Dedifferentiated amniotic fluid mesenchymal stem cell (primary cell): ENCODE measurements around the gene VTA1.
"Not testable (repeated sequence)": the region's sequence is repeated elsewhere in the genome, so short reads cannot be mapped to it uniquely, and the experiment has no call there.

Experiments
- DNase-seq: peaks from one replicate; pipeline ENCODE4 v3.0.0-alpha.2; 2016; ENCODE audit errors: extremely low spot score

VTA1 gene, protein sequence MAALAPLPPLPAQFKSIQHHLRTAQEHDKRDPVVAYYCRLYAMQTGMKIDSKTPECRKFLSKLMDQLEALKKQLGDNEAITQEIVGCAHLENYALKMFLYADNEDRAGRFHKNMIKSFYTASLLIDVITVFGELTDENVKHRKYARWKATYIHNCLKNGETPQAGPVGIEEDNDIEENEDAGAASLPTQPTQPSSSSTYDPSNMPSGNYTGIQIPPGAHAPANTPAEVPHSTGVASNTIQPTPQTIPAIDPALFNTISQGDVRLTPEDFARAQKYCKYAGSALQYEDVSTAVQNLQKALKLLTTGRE

DNA sequence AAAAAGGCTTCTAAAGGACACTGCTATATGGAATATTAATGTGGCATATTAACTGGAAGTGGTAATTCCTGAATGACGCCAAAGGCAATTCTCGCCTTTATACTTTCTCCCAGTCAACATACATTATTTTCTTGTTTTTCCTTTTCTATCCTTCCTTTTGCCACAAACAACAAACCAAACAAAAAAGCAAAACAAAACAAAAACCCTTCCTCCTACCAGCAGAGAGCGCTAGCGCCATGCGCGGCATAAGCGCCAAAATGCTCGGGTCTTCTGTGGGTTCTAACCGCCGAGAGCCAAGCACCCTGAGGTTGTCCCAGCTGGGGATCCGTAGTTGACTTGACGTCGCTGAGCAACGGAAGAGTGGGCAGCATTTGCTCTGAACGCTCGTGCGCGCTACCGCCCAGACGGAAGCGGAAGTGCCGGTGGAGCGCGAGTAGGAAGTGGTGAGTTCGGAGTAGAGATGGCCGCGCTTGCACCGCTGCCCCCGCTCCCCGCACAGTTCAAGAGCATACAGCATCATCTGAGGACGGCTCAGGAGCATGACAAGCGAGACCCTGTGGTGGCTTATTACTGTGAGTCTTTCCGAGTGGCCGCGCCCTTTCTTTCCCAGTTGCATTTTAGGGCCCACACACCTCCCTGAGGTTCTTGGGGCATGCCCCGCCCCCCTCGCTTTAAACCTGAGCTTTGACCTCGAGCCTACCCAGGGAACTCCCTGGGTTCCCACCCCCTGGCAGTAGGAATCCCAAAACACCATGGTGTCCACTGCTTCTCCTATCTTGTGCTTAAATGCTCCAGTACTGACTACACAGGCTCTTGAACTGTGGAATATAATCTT lies at the start of gene VTA1, which contains the start of gene NMBR:
Gene VTA1 (plus strand): TSS at position 436 of the 835 bp plus-strand sequence. CDS start 25 bp downstream, at position 461.
Gene NMBR (minus strand): TSS at position 295 of the 835 bp plus-strand sequence. CDS start 58,464 bp downstream, outside the sequence.
- DNase-seq: peak; percentile 100

DNA sequence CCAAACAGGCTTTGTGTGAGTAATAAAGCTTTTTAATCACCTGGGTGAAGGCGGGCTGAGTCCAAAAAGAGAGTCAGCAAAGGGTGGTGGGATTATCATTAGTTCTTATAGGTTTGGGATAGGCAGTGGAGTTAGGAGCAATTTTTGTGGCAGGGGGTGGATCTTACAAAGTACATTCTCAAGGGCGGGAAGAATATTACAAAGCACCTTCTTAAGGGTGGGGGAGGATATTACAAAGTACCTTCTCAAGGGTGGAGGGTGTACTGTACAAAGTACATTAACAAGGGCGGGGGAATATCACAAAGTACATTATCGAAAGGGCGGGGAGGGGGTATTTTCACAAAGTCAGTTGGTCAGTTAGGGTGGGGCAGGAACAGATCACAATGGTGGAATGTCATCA lies 42.2 kb upstream of the VTA1 start:
- DNase-seq: not testable (repeated sequence)

DNA sequence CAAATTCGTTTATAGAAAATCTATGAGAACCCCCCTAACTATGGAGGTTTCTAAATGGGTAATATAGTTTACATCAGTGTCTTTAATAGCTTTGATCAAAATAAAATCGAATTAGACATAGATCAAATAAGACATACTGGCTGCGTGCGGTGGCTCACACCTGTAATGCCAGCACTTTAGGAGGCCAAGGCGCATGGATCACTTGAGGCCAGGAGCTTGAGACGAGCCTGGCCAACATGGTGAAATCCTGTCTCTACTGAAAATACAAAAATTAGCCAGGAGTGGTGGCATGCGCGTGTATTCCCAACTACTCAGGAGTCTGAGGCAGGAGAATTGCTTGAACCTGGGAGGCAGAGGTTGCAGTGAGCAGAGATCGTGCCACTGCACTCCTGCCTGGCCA lies 36.2 kb upstream of the VTA1 start:
- DNase-seq: not testable (repeated sequence)

DNA sequence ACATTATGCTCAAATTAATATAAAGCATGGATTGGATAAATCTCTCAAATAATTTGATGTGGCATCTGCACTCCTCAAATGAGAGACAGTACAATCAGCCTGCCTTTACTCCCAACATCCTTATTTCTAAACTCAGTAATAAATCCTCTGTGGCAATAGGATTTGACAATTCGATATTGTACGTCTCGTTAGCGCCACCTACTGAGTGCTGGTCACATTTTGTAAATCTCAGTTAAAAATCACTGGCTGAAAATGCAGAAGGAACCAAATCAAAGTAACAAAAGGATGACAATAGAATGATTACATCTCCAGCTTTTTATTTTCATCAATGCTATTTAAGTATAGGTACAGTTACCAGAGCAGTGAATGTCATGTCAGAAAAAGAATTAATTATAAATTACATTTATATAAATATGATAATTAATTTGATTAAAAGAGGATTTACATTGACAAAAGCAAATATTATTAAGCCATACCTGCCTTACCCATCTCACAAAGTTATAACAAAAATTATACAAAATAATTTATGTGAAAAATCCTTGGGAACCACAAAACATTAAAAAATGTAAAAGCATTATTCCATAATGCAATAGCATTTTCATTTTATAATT lies 34.5 kb upstream of the VTA1 start:
- peak; percentile 82 for DNase-seq

DNA sequence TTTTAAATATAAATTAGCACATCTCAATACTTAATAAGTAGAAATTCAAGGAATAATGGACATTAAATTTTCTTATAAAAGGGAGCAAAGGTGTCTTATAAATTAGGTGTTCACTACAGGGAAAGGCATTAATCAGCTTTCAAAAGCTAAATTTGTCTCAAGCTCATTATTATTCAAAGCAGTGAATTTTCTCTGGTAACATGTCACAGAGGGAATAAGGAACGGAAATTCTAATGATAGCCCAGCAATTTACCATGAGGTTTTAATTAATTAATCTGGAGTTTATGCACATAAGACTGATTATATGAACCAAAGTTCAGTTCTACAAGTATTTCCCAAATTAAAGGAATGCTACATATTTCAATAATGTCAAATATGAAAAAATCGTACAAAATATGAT lies 29.7 kb upstream of the VTA1 start:
- DNase-seq: no peak

DNA sequence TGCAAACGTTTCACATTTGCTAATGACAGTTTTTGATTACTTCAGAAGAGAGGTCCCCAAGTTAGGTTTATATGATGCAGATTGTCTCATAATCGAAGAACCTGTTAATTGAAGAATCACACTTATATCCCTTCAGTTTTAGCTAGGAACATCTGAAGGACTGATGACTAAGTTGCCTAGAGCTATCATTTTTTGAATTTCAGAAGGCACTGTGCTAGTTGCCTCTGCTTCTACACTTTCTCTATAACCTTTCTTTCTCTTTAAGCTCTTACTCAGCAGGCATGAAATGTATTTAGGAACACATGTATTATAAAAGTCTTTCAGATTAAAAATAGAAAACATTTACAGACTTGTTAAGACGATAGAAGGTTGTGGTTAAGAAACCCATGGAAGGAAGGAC lies 28.7 kb upstream of the VTA1 start:
- DNase-seq: no peak

DNA sequence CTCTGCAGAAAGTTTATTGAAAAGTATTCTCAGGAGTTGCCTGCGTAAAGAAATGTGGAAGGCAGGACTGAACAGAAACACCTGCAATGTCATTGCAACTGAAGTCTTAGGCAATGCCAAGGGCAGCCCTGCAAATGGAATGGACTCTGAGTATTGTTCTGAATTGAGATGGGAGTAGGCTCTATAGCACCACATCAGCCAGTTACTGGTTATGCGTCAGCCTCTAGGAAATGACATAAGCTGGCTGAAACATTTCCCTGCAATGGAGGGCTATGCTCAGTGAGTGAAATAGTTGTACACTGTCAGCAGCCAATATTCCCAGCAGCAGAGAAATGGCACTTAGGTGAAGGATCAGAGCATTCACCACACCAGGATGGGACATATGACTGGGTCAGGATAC lies 28.1 kb upstream of the VTA1 start:
- DNase-seq: no peak

DNA sequence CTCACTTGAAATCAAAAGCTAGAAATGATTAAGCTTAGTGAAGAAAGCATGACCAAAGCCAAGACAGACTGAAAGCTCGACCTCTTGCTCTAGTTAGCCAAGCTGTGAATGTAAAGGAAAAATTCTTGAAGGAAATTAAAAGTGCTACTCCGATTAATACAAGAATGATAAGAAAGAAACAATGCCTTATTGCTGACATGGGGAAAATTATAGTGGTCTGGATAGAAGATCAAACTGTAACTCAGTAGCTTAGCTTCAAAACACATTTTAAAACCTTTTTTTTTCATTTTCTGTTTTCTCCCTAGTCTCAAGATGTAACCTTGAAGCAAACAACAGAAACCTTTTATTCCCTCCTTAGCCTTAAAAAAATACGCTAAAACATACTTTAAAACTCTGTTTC lies 25.7 kb upstream of the VTA1 start:
- no peak for DNase-seq

DNA sequence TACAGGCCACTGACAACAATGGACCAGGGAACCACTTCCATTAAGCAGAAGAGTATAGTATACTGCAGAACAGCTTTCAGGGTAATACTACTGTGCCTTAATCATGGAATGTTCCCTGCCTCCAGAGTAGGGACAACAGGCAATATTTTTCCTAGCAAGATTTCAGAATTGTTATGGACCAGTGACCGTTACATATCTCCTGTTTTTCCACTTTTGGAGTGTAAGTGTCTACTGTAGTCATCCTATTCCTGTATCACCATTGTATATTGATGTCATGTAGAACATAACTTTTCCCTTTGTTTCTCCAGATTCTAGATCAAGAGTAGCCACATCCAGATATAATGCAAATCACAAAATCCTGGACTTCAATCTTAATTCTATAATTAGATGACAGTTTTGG lies 16.2 kb upstream of the VTA1 start:
- no peak for DNase-seq

DNA sequence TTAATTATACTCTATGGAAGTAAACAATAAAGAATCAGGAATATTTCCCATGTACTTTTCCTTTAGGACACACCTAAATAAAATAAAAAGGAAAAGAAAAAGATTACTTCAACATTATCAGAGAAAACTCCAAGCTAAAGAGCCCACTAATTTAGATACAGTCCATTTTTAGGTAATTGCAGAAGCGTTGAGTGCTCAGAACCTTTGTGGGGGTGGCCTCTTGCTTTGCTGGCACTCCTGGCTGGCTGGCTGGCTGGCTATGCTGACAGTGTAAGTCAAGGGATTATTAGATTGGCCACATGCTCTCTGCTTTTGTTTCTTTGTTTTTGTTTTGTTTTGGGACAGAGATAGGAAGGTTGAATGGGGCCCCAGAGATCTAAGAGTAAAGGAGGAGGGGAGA lies 14.4 kb upstream of the VTA1 start, which contains the start of gene GJE1:
Gene GJE1 (plus strand): TSS at position 301 of the 400 bp plus-strand sequence. CDS start 234 bp downstream, outside the sequence.
- DNase-seq: no peak

DNA sequence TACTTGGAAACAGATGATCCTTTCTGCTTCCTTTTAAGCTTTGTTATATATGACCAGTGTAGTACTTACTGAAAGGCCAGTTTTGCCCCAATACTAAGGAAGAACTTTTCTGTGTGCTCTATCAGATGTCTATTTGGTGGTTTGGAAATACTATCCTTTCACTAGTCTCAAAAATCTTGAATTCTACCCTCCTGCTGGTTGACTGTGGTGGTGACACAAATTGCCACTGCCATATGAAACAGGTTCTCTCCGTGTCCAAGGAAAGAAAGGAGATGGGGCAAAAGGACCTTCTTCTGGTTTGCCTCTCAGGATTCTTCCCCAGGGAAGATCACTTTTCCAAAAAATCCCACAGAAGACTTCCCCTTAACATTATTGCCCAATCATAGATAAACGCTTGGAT lies 8.2 kb upstream of the VTA1 start:
- no peak for DNase-seq

DNA sequence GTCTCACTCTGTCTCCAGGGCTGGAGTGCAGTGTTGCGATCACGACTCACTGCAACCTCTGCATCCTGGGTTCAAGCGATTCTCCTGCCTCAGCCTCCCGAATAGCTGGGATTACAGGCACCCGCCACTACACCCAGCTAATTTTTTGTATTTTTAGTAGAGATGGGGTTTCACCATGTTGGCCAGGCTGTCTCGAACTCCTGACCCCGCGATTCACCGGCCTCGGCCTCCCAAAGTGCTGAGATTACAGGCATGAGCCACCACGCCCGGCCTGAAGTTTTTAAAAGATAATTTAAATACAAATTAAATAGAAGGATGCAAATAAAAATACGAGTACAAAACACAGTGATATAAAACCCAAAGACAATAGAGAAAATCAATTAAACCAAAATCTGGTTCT lies 5.5 kb upstream of the VTA1 start:
- not testable (repeated sequence) for DNase-seq

DNA sequence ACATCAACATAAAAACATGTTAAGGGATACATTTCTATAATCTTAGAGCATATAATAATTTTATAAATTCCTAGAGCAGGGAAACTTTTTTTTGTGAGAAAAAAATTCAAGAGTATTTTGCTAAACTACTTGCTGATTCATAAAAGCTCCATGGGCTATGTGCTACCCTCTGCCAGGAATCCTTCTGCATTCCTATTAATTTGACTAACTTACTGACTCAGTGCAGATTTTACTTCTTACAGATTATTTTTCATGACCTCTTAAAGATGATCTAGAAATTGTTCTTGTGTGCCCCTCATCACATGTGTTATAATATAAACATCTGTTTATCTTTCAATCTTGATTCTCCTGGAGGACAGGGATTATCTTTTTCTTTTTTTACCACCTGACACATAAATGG lies 5.7 kb downstream of the VTA1 start:
- DNase-seq: peak; percentile 75

DNA sequence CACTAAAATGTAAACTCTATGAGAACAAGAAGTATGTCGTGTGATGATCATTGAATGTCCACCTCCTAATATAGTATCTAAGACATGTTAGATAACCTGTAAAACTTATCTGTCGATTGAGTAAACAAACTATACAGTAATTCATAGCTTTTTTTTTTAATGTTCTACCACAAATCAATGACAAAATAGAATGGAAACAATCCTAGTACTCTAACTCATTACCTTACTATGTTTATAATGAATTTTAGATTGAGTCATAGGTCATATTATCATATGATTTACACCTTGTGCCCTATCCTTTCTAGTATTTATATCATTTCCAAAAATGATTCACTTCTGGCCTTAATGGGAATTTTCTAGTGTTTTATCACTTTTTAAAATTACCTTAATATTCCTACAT lies 6.1 kb downstream of the VTA1 start:
- no peak for DNase-seq

DNA sequence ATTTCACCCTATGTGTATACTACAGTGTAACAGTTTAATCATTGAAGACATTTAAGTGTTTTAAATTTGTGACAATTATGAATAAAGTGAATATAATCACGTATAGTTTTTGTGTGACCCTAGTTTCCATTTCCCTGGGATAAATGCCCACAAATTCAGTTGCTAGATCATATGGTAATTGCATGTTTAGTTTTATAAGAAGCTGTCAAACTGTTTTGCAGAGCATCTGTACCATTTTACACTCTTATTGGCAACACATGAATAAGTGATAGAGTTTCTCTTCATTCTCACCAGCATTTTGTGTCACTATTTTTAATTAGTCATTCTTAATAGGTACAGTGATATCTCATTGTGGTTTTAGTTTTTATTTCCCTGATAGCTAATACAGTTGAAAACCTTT lies 7.3 kb downstream of the VTA1 start:
- DNase-seq: no peak

DNA sequence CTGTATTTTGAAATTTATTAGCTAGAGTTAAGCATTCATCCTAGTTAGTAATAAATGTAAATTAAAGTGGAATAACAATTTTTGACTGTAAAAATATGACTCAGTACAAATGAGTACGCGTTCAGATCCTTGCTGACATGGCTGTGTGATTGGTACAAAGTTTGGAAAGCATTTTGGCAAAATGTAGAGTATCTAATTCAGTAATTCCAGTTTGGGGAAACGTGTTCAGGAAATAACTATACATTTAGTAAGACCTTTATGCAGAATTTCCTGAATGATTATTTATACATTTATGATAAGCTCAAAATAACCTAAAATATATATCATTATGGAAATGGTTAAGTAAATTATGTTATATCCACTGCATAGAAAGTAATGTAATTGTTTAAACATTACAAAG lies 8.0 kb downstream of the VTA1 start:
- DNase-seq: no peak

DNA sequence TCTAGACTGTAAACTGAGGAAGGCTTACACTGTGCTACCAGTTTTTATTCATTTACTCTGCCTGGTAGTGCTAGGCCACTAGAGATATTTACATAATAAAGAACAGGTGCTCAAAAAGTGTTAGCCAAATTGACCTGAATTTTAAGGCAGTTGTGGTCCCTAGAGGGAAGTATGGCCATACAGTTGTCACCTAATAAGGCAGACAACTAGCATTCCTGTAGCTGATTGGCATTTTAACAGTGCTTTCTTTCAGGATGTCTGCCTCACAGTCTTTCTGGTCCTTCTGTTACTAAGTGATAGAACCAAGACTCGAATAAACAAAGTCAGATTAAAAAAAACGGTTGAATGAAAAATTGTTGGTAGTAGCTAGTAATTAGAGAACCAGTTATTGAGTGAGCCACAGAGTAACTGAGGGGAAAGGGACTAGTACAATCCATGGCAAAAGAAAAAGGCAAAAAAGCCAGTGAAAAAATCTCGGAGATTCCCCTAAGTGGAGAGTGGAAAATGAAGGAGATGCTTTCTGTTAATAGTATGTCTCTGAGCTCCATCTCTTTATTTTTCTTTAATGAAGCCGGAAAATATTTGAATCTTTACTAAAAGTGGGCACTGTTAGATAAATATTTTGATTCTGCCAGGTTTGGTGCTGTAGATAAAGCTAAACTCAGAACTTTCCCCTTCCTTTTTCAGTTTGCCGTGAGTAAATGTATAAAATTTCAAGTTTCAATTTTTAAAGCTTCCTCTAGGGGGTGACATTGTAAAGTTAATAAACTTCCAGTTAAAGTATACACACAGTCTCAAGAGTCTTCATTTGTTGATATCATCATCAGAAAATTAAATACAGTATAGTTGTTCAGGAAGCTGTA lies 9.1 kb downstream of the VTA1 start:
- DNase-seq: peak; percentile 43

DNA sequence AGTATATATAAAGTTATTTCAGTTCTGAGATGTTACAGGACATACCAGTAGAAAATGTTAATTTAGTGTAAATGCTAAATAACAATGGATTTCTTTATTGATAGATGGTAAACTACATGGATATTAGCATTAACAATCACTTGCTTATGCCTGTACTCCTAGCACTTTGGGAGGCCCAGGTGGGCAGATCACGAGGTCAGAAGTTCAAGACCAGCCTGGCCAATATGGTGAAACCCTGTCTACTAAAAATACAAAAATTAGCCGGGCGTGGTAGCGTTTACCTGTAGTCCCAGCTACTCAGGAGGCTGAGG lies 9.7 kb downstream of the VTA1 start:
- DNase-seq: not testable (repeated sequence)

DNA sequence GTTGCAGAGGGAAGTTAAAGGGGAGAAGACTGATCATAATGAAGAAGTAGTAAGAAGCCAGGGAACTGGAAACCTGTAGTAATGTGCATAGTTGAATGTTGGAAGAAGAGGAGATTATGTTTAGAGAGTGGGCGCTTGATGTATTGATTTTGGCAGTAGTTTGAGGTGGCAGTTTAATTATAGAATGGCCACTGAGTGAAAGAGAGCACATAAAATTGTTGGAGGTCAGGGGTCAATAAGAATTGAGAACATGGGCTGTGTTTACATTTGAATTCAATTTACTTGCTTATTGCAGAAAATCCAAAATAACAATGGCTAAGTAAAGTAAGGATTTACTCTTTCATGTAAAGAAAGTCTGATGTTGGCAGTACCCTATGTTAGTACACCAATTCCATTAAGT lies 15.7 kb downstream of the VTA1 start:
- no peak for DNase-seq

DNA sequence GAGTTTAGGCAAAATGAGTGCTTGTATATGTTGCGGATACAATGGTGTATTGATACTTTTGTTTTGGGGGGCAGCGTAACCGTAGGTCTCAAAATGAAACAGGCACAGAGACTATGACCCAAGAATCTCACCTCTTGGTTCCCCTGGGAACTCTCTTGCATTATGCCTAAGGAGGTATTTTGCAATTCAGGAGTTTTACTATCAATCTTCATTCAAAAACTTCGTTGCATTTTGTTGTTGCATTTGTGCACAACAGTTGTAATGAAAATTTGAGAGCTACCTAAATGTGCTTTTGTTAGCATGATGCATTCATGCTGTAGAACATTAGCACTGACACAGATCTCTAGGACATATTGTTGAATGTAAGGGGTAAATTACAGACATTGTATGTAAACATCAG lies 18.2 kb downstream of the VTA1 start:
- DNase-seq: no peak

DNA sequence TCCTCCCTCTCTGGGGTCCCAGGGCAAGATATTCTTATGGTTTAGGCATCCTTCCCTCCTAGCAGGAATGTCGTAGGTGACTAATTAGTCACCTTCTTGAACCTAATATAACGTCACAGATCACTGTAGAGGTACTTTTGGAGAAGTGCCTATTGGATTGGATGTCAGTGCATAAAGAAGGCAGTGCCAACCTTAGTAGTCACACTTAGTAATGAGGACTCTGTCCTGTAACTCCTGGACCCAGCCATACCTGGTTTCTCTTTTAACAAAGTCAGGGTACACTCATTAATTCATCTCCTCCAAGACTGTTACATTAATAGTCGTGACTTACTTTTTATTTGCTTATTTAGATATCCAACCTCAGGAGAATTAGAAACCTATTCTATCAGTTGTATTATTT lies 20.0 kb downstream of the VTA1 start:
- DNase-seq: no peak

DNA sequence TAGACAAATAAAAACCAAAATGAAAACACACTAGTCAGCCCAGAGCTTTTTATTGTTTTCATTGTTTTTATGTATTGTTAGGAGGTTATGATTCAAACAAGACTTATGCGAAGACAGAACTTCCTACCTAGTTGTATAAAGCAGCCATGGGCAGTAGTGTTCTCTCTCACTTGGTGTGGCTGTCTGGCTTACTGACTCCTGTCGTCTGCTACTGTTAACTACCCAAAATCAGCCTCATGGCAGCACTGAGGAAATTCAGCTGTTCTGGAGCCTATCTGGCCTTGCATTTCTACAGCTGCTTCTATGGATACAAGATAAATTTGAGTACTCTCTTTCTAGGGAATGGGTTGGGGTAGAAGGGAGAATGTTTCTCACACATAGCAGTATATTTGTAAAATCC lies 20.4 kb downstream of the VTA1 start:
- no peak for DNase-seq
